HCT116 (cell line): ENCODE data around the gene UBR3. TPM values are rescaled to one million over a fixed set of nuclear protein-coding genes. Genes with fewer than 3 reads are reported as not detected.

Experiments
- ATAC-seq: fragments of 200-7000 bp; cut with Tn5 transposase; 2 replicates; pipeline ENCODE4 v1.9.1; 2020; ENCODE audit warnings: mild to moderate bottlenecking, moderate library complexity
- BruUV-seq: library from RNA; stranded (reverse); fragments of 400-500 nt; replicated peaks from 2 replicates; lab custom pipeline; 2021; lab: Mats Ljungman, UMichigan
- CTCF ChIA-PET: fragments of 300-600 bp; sonication (Branson Sonifier 250); formaldehyde crosslinking; loops from one replicate; lab custom pipeline; 2021; ENCODE audit warnings: antibody characterized with exemption; lab: Charles Lee
- POLR2A ChIA-PET: fragments of 300-600, 350-600 bp; sonication (Branson Sonifier 250); formaldehyde crosslinking; loops from one replicate; lab custom pipeline; 2021; ENCODE audit warnings: antibody characterized with exemption; lab: Charles Lee
- RAD21 ChIA-PET, 2 experiments: fragments of 300-600 bp; sonication (Branson Sonifier 250); formaldehyde crosslinking; loops; one replicate each; lab custom pipeline; 2023; ENCODE audit warnings: low total read pairs in 2 of 2; ENCODE audit not compliant: uncharacterized antibody in 2 of 2, unreplicated experiment in 2 of 2, low non-redundant PET in 1 of 2; lab: Charles Lee
- DNase-seq: peaks from one replicate; pipeline ENCODE4 v3.0.0-alpha.2; 2010; ENCODE audit warnings: low read depth, low spot score
- H2AFZ ChIP-seq: fragments of 200-600 bp; shearing (Covaris generic), sonication (generic); 2 replicates; pipeline ENCODE4 v1.6.1; 2017; ENCODE audit warnings: low read depth, mixed run types, mixed read lengths, antibody characterized with exemption, low read length; ENCODE audit not compliant: poor library complexity, severe bottlenecking
- H3K27ac ChIP-seq: 2 replicates; pipeline ENCODE4 v1.5.1; 2012; ENCODE audit warnings: low read depth, low read length
- H3K27me3 ChIP-seq: fragments of 200-600 bp; sonication (generic); 2 replicates; pipeline ENCODE4 v1.6.1; 2016; ENCODE audit warnings: mixed run types, low read length, mixed read lengths; ENCODE audit not compliant: insufficient read depth
- H3K36me3 ChIP-seq, 2 experiments: fragments of 200-500 bp in 1 of 2; fragments of 200-600 bp in 1 of 2; sonication (Bioruptor generic) in 1 of 2; sonication (generic) in 1 of 2; 2 replicates each; pipeline versions ENCODE4 v1.5.1 to v1.6.1; 2014 to 2016; ENCODE audit warnings: low read length in 2 of 2, inconsistent platforms in 1 of 2, mixed read lengths in 1 of 2, mixed run types in 1 of 2; ENCODE audit not compliant: insufficient read depth in 2 of 2, control insufficient read depth in 1 of 2
- H3K4me1 ChIP-seq, 2 experiments: fragments of 200-600 bp in 1 of 2; sonication (generic) in 1 of 2; 2 replicates each; pipeline versions ENCODE4 v1.5.1 to v1.6.1; 2012 to 2017; ENCODE audit warnings: low read length in 2 of 2, inconsistent platforms in 1 of 2, mild to moderate bottlenecking in 1 of 2, mixed read lengths in 1 of 2, mixed run types in 1 of 2, moderate library complexity in 1 of 2; ENCODE audit not compliant: insufficient read depth in 2 of 2, control insufficient read depth in 1 of 2
- H3K4me2 ChIP-seq: fragments of 200-600 bp; sonication (generic); 2 replicates; pipeline ENCODE4 v1.6.1; 2017; ENCODE audit warnings: mixed run types, low read length, mixed read lengths
- H3K4me3 ChIP-seq, 2 experiments: fragments of 200-600 bp in 1 of 2; sonication (generic) in 1 of 2; replicated peaks in 1 of 2; 2 replicates each; pipeline ENCODE4 v1.5.1; 2011 to 2016; ENCODE audit warnings: low read length in 2 of 2, control low read depth in 1 of 2, low read depth in 1 of 2, mild to moderate bottlenecking in 1 of 2, mixed read lengths in 1 of 2, mixed run types in 1 of 2
- H3K79me2 ChIP-seq: fragments of 200-600 bp; sonication (generic); 2 replicates; pipeline ENCODE4 v1.6.1; 2017; ENCODE audit warnings: mild to moderate bottlenecking, mixed run types, low read length, moderate library complexity, mixed read lengths; ENCODE audit not compliant: insufficient read depth
- H3K9ac ChIP-seq: fragments of 200-600 bp; sonication (generic); 2 replicates; pipeline ENCODE4 v1.6.1; 2016; ENCODE audit warnings: low read length, mixed read lengths
- H3K9me2 ChIP-seq: fragments of 200-600 bp; sonication (generic), shearing (Covaris generic); 2 replicates; pipeline ENCODE4 v1.6.1; 2017; ENCODE audit warnings: mixed run types, mild to moderate bottlenecking, moderate library complexity; ENCODE audit not compliant: insufficient read depth
- H3K9me3 ChIP-seq, 2 experiments: fragments of 200-500 bp in 1 of 2; fragments of 200-600 bp in 1 of 2; sonication (Bioruptor generic) in 1 of 2; sonication (generic) in 1 of 2; 2 replicates each; pipeline ENCODE4 v1.6.1; 2014 to 2017; ENCODE audit warnings: low read length in 2 of 2, mixed read lengths in 2 of 2, inconsistent platforms in 1 of 2, low read depth in 1 of 2, mild to moderate bottlenecking in 1 of 2, mixed run types in 1 of 2, moderate library complexity in 1 of 2; ENCODE audit not compliant: control insufficient read depth in 1 of 2, insufficient read depth in 1 of 2
- H4K20me1 ChIP-seq: fragments of 200-600 bp; sonication (generic), shearing (Covaris generic); 2 replicates; pipeline ENCODE4 v1.6.1; 2017; ENCODE audit warnings: mixed run types, mild to moderate bottlenecking, moderate library complexity; ENCODE audit not compliant: insufficient read depth
- EGR1 ChIP-seq: IDR thresholded peaks from 2 replicates; pipeline ENCODE4 v1.6.1; 2012; ENCODE audit warnings: low read depth
- ELF1 ChIP-seq: IDR thresholded peaks from 2 replicates; pipeline ENCODE4 v1.6.1; 2012; ENCODE audit warnings: low read depth, borderline replicate concordance
- EZH2 ChIP-seq: fragments of 200-600 bp; sonication (generic); IDR thresholded peaks from 2 replicates; pipeline ENCODE4 v1.6.1; 2017; ENCODE audit warnings: antibody characterized with exemption, mixed run types
- EZH2phosphoT487 ChIP-seq: fragments of 200-600 bp; IDR thresholded peaks from 2 replicates; pipeline ENCODE4 v1.6.1; 2018; ENCODE audit warnings: antibody characterized with exemption, borderline replicate concordance
- FOSL1 ChIP-seq: IDR thresholded peaks from 2 replicates; pipeline ENCODE4 v1.6.1; 2012; ENCODE audit warnings: low read depth
- RAD21 ChIP-seq: IDR thresholded peaks from 2 replicates; pipeline ENCODE4 v1.6.1; 2012; ENCODE audit warnings: low read depth, mild to moderate bottlenecking
- SIN3A ChIP-seq: IDR thresholded peaks from 2 replicates; pipeline ENCODE4 v1.6.1; 2012; ENCODE audit warnings: low read depth
- YY1 ChIP-seq: IDR thresholded peaks from 2 replicates; pipeline ENCODE4 v1.6.1; 2011; ENCODE audit warnings: low read length, low read depth, moderate library complexity, mild to moderate bottlenecking; ENCODE audit not compliant: insufficient replicate concordance; ENCODE audit errors: extremely low read depth
- ZBTB33 ChIP-seq: IDR thresholded peaks from 2 replicates; pipeline ENCODE4 v1.6.1; 2011; ENCODE audit warnings: mild to moderate bottlenecking, low read length, moderate library complexity; ENCODE audit not compliant: insufficient replicate concordance; ENCODE audit errors: extremely low read depth
- ZNF274 ChIP-seq: fragments of 200-500 bp; sonication (Bioruptor generic); IDR thresholded peaks from 2 replicates; pipeline ENCODE4 v1.6.1; 2014; ENCODE audit warnings: mild to moderate bottlenecking, low read depth, low read length, inconsistent platforms
- intact Hi-C: fragments of 100-400 bp; cut with micrococcal nuclease; formaldehyde crosslinking; loops from 2 replicates; pipeline ENCODE4 v1.10.0; 2022
- total RNA-seq: library from RNA; stranded (reverse); gene quantifications from one replicate; pipeline ENCODE4 v1.2.1, GENCODE V29; 2021; ENCODE audit not compliant: unreplicated experiment

The UBR3 gene
- total RNA-seq, 1 experiment from 2014 or later: 29.5 TPM

GRCh38 chr2:170006587-170007325, 179.5 kb downstream of the UBR3 start (continued):
- TF ChIP-seq EGR1: no peak
- no peak for TF ChIP-seq EZH2
- TF ChIP-seq ELF1: no peak
- no peak for TF ChIP-seq YY1
- no peak for TF ChIP-seq RAD21
- TF ChIP-seq SIN3A: no peak
- no peak for TF ChIP-seq ZBTB33
- TF ChIP-seq EZH2phosphoT487: no peak

DNA sequence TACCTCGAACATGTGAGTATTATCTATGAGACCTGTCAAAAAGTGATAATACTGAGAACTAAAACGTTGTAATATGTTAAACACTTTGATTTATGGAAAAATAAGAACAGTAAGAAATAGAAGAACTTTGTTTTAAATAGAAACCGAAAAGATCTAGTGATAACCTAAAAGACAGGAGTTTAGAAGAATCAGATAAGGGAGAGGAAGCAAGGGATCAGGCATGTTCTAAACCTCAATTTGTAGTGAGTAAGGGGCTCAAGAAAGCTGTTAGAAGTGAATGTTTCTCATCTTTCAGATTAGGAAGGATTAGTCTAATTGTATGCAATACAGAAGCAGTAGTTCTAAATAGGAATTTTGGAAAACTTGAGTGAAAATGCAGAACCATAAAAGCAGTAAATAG, 182.0 kb downstream of the UBR3 start:
- POLR2A ChIA-PET: no interaction called here
- CTCF ChIA-PET: no interaction called here
- TF ChIP-seq EGR1: no peak
- no peak for TF ChIP-seq ZNF274
- TF ChIP-seq EZH2: no peak
- TF ChIP-seq EZH2phosphoT487: no peak
- TF ChIP-seq FOSL1: no peak
- DNase-seq (no peak), ATAC-seq (no peak)
- Histone ChIP-seq H4K20me1 (no peaks in the 10 kb centered on the region), H3K4me3 (no peak overlapping the region), H3K9me2 (no peaks in the 10 kb centered on the region), H3K4me1 (no peaks in the 10 kb centered on the region), H3K36me3 (no peaks in the 10 kb centered on the region; a peak in 1 of 4 replicates), H3K27ac (no peak overlapping the region), H3K9me3 (no peaks in the 10 kb centered on the region), H2AFZ (no peak overlapping the region), H3K9ac (no peak overlapping the region), H3K4me2 (no peak overlapping the region), H3K79me2 (no peaks in the 10 kb centered on the region), H3K27me3 (no peaks in the 10 kb centered on the region)
- intact Hi-C loops: no loop called here
- no TSS peak for BruUV-seq
- RAD21 ChIA-PET: no interaction called here
